Measurements from ENCODE around the gene BABAM1. TPM values are rescaled to one million over a fixed set of nuclear protein-coding genes. Genes with fewer than 3 reads are reported as not detected.
A peak's percentile ranks its signal among the peaks of the same experiment; 100 is the strongest.

Gene BABAM1
- polyA plus RNA-seq (83.1 to 92.8 TPM (median 83.1 TPM) in 3 replicates), polyA minus RNA-seq (36.9 to 53.7 TPM (median 38.0 TPM) in 3 replicates)
- polyA plus RNA-seq (2011; ENCODE audit: low read depth), result 41.9 TPM
- polyA plus RNA-seq (2011; cell fraction: cytosol; rRNA removed), result 80.6 and 94.1 TPM in 2 replicates
- 82.1 and 101 TPM in 2 replicates for polyA plus RNA-seq (2011; cell fraction: nucleus; rRNA removed)
- 38.9 and 68.3 TPM in 2 replicates for polyA plus RNA-seq (2012; ENCODE audit: low replicate concordance)
- 28.0 TPM for polyA minus RNA-seq (2011; cell fraction: cytosol; rRNA and poly(A)+ RNA removed)
- 15.4 and 16.8 TPM in 2 replicates for polyA minus RNA-seq (2011; cell fraction: nucleus; rRNA and poly(A)+ RNA removed)

GRCh38 chr19:17266975-17267788 is at the start of gene BABAM1:
TSS of gene BABAM1 (plus strand) at chr19:17267443. CDS start at chr19:17268807, 1,364 bp downstream.
- H3K27me3 ChIP-seq (ENCODE audit: control insufficient read depth, extremely low read depth, insufficient read depth, low read length), result no peaks in the 10 kb centered on the region
- H3K9ac ChIP-seq (ENCODE audit: control insufficient read depth, extremely low read depth, insufficient read depth, low read length), result peak within 1 kb of the TSS; percentile 92
- no peaks in the 10 kb centered on the region for H4K20me1 ChIP-seq (ENCODE audit: control insufficient read depth, extremely low read depth, insufficient read depth, low read length)
- peak within 1 kb of the TSS; percentile 93 for H2AFZ ChIP-seq (ENCODE audit: control insufficient read depth, low read length)
- peak within 1 kb of the TSS; percentile 61 to 93 (median 90) for H3K4me3 ChIP-seq (ENCODE audit: control insufficient read depth in 2 of 3, extremely low read depth in 1 of 3, insufficient read depth in 2 of 3, low read depth in 1 of 3, low read length in 3 of 3)
- H3K4me1 ChIP-seq (ENCODE audit: control insufficient read depth, extremely low read depth, insufficient read depth, low read length), result peaks cover 8% of the 10 kb centered on the region
- no peaks in the 10 kb centered on the region for H3K9me3 ChIP-seq (ENCODE audit: control insufficient read depth, low read depth, low read length)
- peak; percentile 88 for FAIRE-seq
- H3K79me2 ChIP-seq (ENCODE audit: control insufficient read depth, insufficient read depth, low read length), result peaks cover 10% of the 10 kb centered on the region
- TF ChIP-seq CTCF (optimal IDR thresholded peaks at IDR 0.05 in 1 of 3, IDR thresholded peaks at IDR 0.05 in 1 of 3, conservative IDR thresholded peaks at IDR 0.05 in 1 of 3; ENCODE audit: extremely low read depth in 1 of 3, insufficient read depth in 2 of 3, low read length in 3 of 3) (no peak), EZH2 (IDR thresholded peaks at IDR 0.05; ENCODE audit: low read length) (no peak)
- H3K36me3 ChIP-seq (ENCODE audit: control insufficient read depth in 2 of 2, extremely low read depth in 1 of 2, insufficient read depth in 2 of 2, low read length in 2 of 2), result peaks cover 10 to 12% of the 10 kb centered on the region in 2 experiments
- peak; percentile 94 for DNase-seq (ENCODE audit: low read depth, low spot score)
- H3K9me1 ChIP-seq (ENCODE audit: control insufficient read depth, extremely low read depth, insufficient read depth, low read length), result no peaks in the 10 kb centered on the region
- peak within 1 kb of the TSS; percentile 91 for H3K27ac ChIP-seq (ENCODE audit: control insufficient read depth, insufficient read depth, low read length)
- dilution Hi-C loops (cut with MboI; ENCODE audit: extremely low pct_ligation_motif_present, low sequenced_read_pairs), result no loop called here
- peak within 1 kb of the TSS; percentile 99 for H3K4me2 ChIP-seq (ENCODE audit: control insufficient read depth, extremely low read depth, insufficient read depth, low read depth, low read length)

GRCh38 chr19:17219286-17219685 is 48.0 kb upstream of the BABAM1 start:
- Histone ChIP-seq H3K9me3 (ENCODE audit: control insufficient read depth, low read depth, low read length) (no peaks in the 10 kb centered on the region), H3K9ac (ENCODE audit: control insufficient read depth, extremely low read depth, insufficient read depth, low read length) (no peak overlapping the region), H3K4me3 (ENCODE audit: control insufficient read depth in 2 of 3, extremely low read depth in 1 of 3, insufficient read depth in 2 of 3, low read depth in 1 of 3, low read length in 3 of 3) (no peak overlapping the region), H4K20me1 (ENCODE audit: control insufficient read depth, extremely low read depth, insufficient read depth, low read length) (no peaks in the 10 kb centered on the region), H3K4me1 (ENCODE audit: control insufficient read depth, extremely low read depth, insufficient read depth, low read length) (peaks cover 14% of the 10 kb centered on the region), H2AFZ (ENCODE audit: control insufficient read depth, low read length) (no peak overlapping the region), H3K36me3 (ENCODE audit: control insufficient read depth in 2 of 2, extremely low read depth in 1 of 2, insufficient read depth in 2 of 2, low read length in 2 of 2) (peaks cover 2 to 12% of the 10 kb centered on the region in 2 experiments), H3K27me3 (ENCODE audit: control insufficient read depth, extremely low read depth, insufficient read depth, low read length) (no peaks in the 10 kb centered on the region), H3K79me2 (ENCODE audit: control insufficient read depth, insufficient read depth, low read length) (no peaks in the 10 kb centered on the region), H3K27ac (ENCODE audit: control insufficient read depth, insufficient read depth, low read length) (no peak overlapping the region), H3K9me1 (ENCODE audit: control insufficient read depth, extremely low read depth, insufficient read depth, low read length) (no peaks in the 10 kb centered on the region), H3K4me2 (ENCODE audit: control insufficient read depth, extremely low read depth, insufficient read depth, low read depth, low read length) (no peak overlapping the region)
- no peak for TF ChIP-seq CTCF (optimal IDR thresholded peaks at IDR 0.05 in 1 of 3, IDR thresholded peaks at IDR 0.05 in 1 of 3, conservative IDR thresholded peaks at IDR 0.05 in 1 of 3; ENCODE audit: extremely low read depth in 1 of 3, insufficient read depth in 2 of 3, low read length in 3 of 3)
- TF ChIP-seq EZH2 (IDR thresholded peaks at IDR 0.05; ENCODE audit: low read length), result no peak
- no peak for DNase-seq (ENCODE audit: low read depth, low spot score)
- dilution Hi-C loops (cut with MboI; ENCODE audit: extremely low pct_ligation_motif_present, low sequenced_read_pairs), result no loop called here
- no peak for FAIRE-seq

Measured in keratinocyte (primary cell).